Smooth muscle cell (in vitro differentiated cells): Measurements from ENCODE around the gene FRYL. TPM values are rescaled to one million over a fixed set of nuclear protein-coding genes. Genes with fewer than 3 reads are reported as not detected.

Source experiments
- DNase-seq: peaks from one replicate; lab custom pipeline; 2025; ENCODE audit not compliant: unreplicated experiment; lab: John Stamatoyannopoulos, UW
- H2AFZ ChIP-seq: fragments of 200-600 bp; sonication (generic); 2 replicates; pipeline ENCODE4 v1.6.0; 2016; ENCODE audit warnings: antibody characterized with exemption, low read depth, mild to moderate bottlenecking
- H3F3A ChIP-seq: fragments of 200-600 bp; sonication (generic); 2 replicates; pipeline ENCODE4 v1.6.0; 2017; ENCODE audit warnings: antibody characterized with exemption, low read depth
- H3K27ac ChIP-seq: fragments of 200-600 bp; sonication (generic); 2 replicates; pipeline ENCODE4 v1.5.1; 2016; ENCODE audit warnings: low read depth, mild to moderate bottlenecking
- H3K27me3 ChIP-seq: fragments of 200-600 bp; sonication (generic); 2 replicates; pipeline ENCODE4 v1.6.1; 2016; ENCODE audit warnings: low read depth, mild to moderate bottlenecking
- H3K36me3 ChIP-seq: fragments of 200-600 bp; sonication (generic); 2 replicates; pipeline ENCODE4 v1.5.1; 2016; ENCODE audit warnings: low read depth
- H3K4me1 ChIP-seq: fragments of 200-600 bp; sonication (generic); 2 replicates; pipeline ENCODE4 v1.5.1; 2016; ENCODE audit warnings: low read depth
- H3K4me2 ChIP-seq: fragments of 200-600 bp; sonication (generic); 2 replicates; pipeline ENCODE4 v1.6.0; 2016; ENCODE audit warnings: mild to moderate bottlenecking
- H3K4me3 ChIP-seq: fragments of 200-600 bp; sonication (generic); 2 replicates; pipeline ENCODE4 v1.5.1; 2016; ENCODE audit warnings: mild to moderate bottlenecking
- H3K79me2 ChIP-seq: fragments of 200-600 bp; sonication (generic); 2 replicates; pipeline ENCODE4 v1.6.0; 2016; ENCODE audit warnings: low read depth, mild to moderate bottlenecking
- H3K9ac ChIP-seq: fragments of 200-600 bp; sonication (generic); 2 replicates; pipeline ENCODE4 v1.6.0; 2016; ENCODE audit warnings: low read depth
- H3K9me3 ChIP-seq: fragments of 200-600 bp; sonication (generic); replicated peaks from 2 replicates; pipeline ENCODE4 v1.5.1; 2016; ENCODE audit warnings: low read depth
- H4K20me1 ChIP-seq: fragments of 200-600 bp; sonication (generic); 2 replicates; pipeline ENCODE4 v1.6.0; 2016; ENCODE audit warnings: low read depth
- CTCF ChIP-seq: fragments of 200-600 bp; sonication (generic); IDR thresholded peaks from 2 replicates; pipeline ENCODE4 v1.5.1; 2017; ENCODE audit warnings: borderline replicate concordance, mild to moderate bottlenecking, antibody characterized with exemption; ENCODE audit not compliant: insufficient read depth, poor library complexity, severe bottlenecking
- WGBS: methylation state at CpG from one replicate; pipeline ENCODE4 v1.1.7; 2016; ENCODE audit warnings: low lambda C conversion rate; 5-methylcytosine and 5-hydroxymethylcytosine counted together
- polyA plus RNA-seq: library from polyadenylated mRNA; unstranded; fragments of >200 nt; fragmentation: Nextera tagmentation; extraction: Ambion mirVana; gene quantifications from 2 replicates; pipeline ENCODE4 v1.2.1, GENCODE V29; 2016
- total RNA-seq: library from RNA; depleted of rRNA; stranded (reverse); fragments of >200 nt; gene quantifications from 2 replicates; pipeline ENCODE4 v1.2.3, GENCODE V29; 2014

Gene FRYL
- total and polyA plus RNA-seq, 2 experiments from 2014 or later = 14.9 to 56.6 TPM

DNA sequence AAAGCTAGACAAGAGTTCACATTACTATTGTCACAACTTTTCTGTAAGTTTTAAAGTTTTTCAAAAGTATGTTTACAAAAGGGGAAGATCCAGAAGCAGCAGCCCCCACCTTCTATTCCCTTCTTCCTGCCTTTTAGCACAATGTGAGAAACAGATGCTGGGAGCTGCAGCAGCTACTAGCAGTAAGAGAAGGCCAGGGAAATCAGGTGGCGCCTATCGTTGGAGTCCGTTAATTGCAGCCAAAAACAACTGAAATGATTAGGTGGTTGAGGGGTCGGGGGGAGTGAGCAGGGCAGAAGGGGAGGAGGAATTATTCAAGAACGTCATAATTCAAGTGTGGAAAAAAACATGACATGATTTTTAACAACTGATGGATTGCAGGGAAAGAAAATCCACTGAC is 27.4 kb downstream of the FRYL start:
- no peak for DNase-seq
- no peaks in the 10 kb centered on the region for H3K27me3 ChIP-seq
- peaks cover 88% of the 10 kb centered on the region for H4K20me1 ChIP-seq
- H3K4me3 ChIP-seq = no peak overlapping the region
- WGBS = 94% methylated on average over 5 of the region's 5 CpGs
- no peaks in the 10 kb centered on the region for H3K9me3 ChIP-seq
- H3K27ac ChIP-seq = no peak overlapping the region
- no peaks in the 10 kb centered on the region for H3K4me1 ChIP-seq
- no peaks in the 10 kb centered on the region for H3K36me3 ChIP-seq
- H3F3A ChIP-seq = no peaks in the 10 kb centered on the region
- peaks cover 89% of the 10 kb centered on the region for H3K79me2 ChIP-seq
- H3K4me2 ChIP-seq = no peak overlapping the region
- H3K9ac ChIP-seq = no peak overlapping the region
- H2AFZ ChIP-seq = no peak overlapping the region
- TF ChIP-seq CTCF = no peak

GRCh38 chr4:48752246-48752645 is 27.8 kb downstream of the FRYL start:
- no peak for TF ChIP-seq CTCF
- Histone ChIP-seq H3K4me2 (no peak overlapping the region), H3K9ac (no peak overlapping the region), H3K36me3 (no peaks in the 10 kb centered on the region), H3K9me3 (no peaks in the 10 kb centered on the region), H3K79me2 (peaks cover 94% of the 10 kb centered on the region), H3K27ac (no peak overlapping the region), H3K27me3 (no peaks in the 10 kb centered on the region), H2AFZ (no peak overlapping the region), H3K4me3 (no peak overlapping the region), H3K4me1 (no peaks in the 10 kb centered on the region), H3F3A (no peaks in the 10 kb centered on the region), H4K20me1 (peaks cover 88% of the 10 kb centered on the region)
- 93% methylated on average over 2 of the region's 2 CpGs for WGBS
- DNase-seq = no peak

DNA sequence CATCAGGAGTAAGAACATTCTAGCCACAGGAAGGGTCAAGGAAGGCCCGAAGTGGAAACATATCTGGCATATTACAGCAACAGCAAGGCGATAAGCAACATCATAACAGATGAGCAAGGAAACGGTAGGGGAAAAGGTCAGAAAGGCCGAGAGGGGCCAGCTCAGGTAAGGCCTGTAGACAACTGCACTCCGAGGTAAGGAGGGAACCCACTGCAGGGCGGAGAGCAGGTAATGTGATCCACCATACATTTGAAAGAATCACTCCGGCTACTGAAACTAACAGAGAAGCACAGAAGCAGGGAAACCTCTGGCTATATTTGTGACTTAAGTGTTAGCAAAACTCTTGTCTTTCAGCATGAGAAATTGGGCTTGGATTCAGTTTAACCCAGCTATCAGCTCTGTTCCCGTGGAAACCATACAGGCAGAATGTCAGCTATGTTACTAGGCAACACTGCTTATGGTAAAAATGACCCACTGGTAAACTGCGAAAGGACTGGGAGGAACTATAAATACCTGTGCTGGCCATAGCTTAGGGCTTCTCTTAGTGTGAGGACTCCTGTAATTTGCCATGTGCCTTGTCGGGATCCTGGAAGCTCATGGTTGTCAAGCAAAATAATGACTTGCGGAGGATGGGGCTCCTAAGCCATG is 31.0 kb downstream of the FRYL start:
- H2AFZ ChIP-seq = no peak overlapping the region
- 90% methylated on average over 11 of the region's 11 CpGs for WGBS
- no peaks in the 10 kb centered on the region for H3K27me3 ChIP-seq
- no peak for DNase-seq
- H3K79me2 ChIP-seq = peaks cover 94% of the 10 kb centered on the region
- H3K4me3 ChIP-seq = no peak overlapping the region
- TF ChIP-seq CTCF = no peak
- no peaks in the 10 kb centered on the region for H3K9me3 ChIP-seq
- H3K27ac ChIP-seq = no peak overlapping the region
- H3K4me2 ChIP-seq = no peak overlapping the region
- H3K36me3 ChIP-seq = no peaks in the 10 kb centered on the region
- no peaks in the 10 kb centered on the region for H3K4me1 ChIP-seq
- H4K20me1 ChIP-seq = peaks cover 72% of the 10 kb centered on the region
- no peaks in the 10 kb centered on the region for H3F3A ChIP-seq
- no peak overlapping the region for H3K9ac ChIP-seq
